OCI-LY3 (cell line): ENCODE data around the gene TAF3.

Experiments
- H2AFZ ChIP-seq: fragments of 200-600, 300-600 bp; shearing (Covaris generic); 2 replicates; pipeline ENCODE4 v1.6.0; 2014; ENCODE audit warnings: antibody characterized with exemption, low read depth, low read length
- H3K27ac ChIP-seq: fragments of 200-600, 300-600 bp; sonication (generic); 2 replicates; pipeline ENCODE4 v1.5.1; 2014; ENCODE audit warnings: mild to moderate bottlenecking, low read length, moderate library complexity, mixed read lengths
- H3K27me3 ChIP-seq: fragments of 200-600, 300-600 bp; sonication (generic); 2 replicates; pipeline ENCODE4 v1.6.1; 2014; ENCODE audit warnings: low read depth, low read length, mixed read lengths
- H3K36me3 ChIP-seq: fragments of 200-600, 300-600 bp; sonication (generic); replicated peaks from 2 replicates; pipeline ENCODE3; 2014; ENCODE audit warnings: low read depth, low read length, mixed read lengths
- H3K4me1 ChIP-seq: fragments of 300-600, 200-600 bp; sonication (generic); 2 replicates; pipeline ENCODE4 v1.6.1; 2014; ENCODE audit warnings: low read length, mixed read lengths
- H3K4me2 ChIP-seq: fragments of 200-600, 300-600 bp; sonication (generic); 2 replicates; pipeline ENCODE4 v1.6.1; 2014; ENCODE audit warnings: low read length, mixed read lengths
- H3K4me3 ChIP-seq: fragments of 300-600, 200-600 bp; sonication (generic); 2 replicates; pipeline ENCODE4 v1.5.1; 2014; ENCODE audit warnings: antibody characterized with exemption, mild to moderate bottlenecking, low read length, moderate library complexity
- H3K79me2 ChIP-seq: fragments of 300-600, 200-600 bp; shearing (Covaris generic); 2 replicates; pipeline ENCODE4 v1.6.1; 2014; ENCODE audit warnings: mild to moderate bottlenecking, low read length, mixed read lengths
- H3K9ac ChIP-seq: fragments of 300-600, 200-600 bp; shearing (Covaris generic); 2 replicates; pipeline ENCODE4 v1.6.0; 2014; ENCODE audit warnings: mild to moderate bottlenecking, low read length, moderate library complexity
- H3K9me3 ChIP-seq: fragments of 200-600, 300-600 bp; shearing (Covaris generic); 2 replicates; pipeline ENCODE4 v1.6.1; 2014; ENCODE audit warnings: low read length, mixed read lengths; ENCODE audit not compliant: insufficient read depth
- H4K20me1 ChIP-seq: fragments of 200-600, 300-600 bp; sonication (generic); 2 replicates; pipeline ENCODE4 v1.6.1; 2016; ENCODE audit warnings: low read length, mixed read lengths; ENCODE audit not compliant: insufficient read depth
- CTCF ChIP-seq: fragments of 200-600, 300-600 bp; sonication (generic); IDR thresholded peaks from 2 replicates; pipeline ENCODE4 v1.5.1; 2014; ENCODE audit warnings: antibody characterized with exemption, low read length, low read depth
- EZH2phosphoT487 ChIP-seq: fragments of 200-600 bp; shearing (Covaris generic); IDR thresholded peaks from 2 replicates; pipeline ENCODE4 v1.6.1; 2018; ENCODE audit warnings: antibody characterized with exemption, mixed run types, low read depth

The TAF3 gene

GRCh38 chr10:7901256-7901655, 83.0 kb downstream of the TAF3 start:
- H3K9me3 ChIP-seq, result no peaks in the 10 kb centered on the region
- no peak overlapping the region for H2AFZ ChIP-seq
- H3K4me1 ChIP-seq, result no peaks in the 10 kb centered on the region
- TF ChIP-seq CTCF (no peak), EZH2phosphoT487 (no peak)
- H4K20me1 ChIP-seq, result no peaks in the 10 kb centered on the region
- no peak overlapping the region for H3K4me3 ChIP-seq
- H3K4me2 ChIP-seq, result no peak overlapping the region
- H3K79me2 ChIP-seq, result no peaks in the 10 kb centered on the region
- no peaks in the 10 kb centered on the region for H3K27me3 ChIP-seq
- H3K9ac ChIP-seq, result no peak overlapping the region
- H3K27ac ChIP-seq, result no peak overlapping the region
- no peaks in the 10 kb centered on the region for H3K36me3 ChIP-seq

DNA sequence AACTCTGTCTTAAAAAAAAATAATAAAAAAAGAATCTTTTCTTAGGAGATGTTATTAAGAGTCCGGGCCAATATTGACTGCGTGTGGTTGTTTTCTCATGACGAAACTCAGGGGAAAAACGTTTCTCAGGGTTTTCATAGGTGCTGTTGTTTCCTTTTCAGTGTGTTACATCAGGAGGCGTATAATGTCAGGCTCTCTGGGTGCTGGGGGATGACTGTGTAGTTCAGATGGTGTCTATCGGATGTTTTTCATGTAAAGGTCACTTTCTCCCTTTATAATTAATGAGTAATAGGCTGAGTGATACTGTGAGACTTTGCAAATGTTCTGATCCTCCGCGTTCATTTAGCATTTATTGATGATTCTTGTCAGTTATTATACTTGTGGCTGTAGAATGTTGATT, 84.1 kb downstream of the TAF3 start:
- H3K36me3 ChIP-seq, result no peaks in the 10 kb centered on the region
- no peaks in the 10 kb centered on the region for H3K27me3 ChIP-seq
- TF ChIP-seq CTCF, result no peak
- no peak for TF ChIP-seq EZH2phosphoT487
- H4K20me1 ChIP-seq, result no peaks in the 10 kb centered on the region
- H3K9me3 ChIP-seq, result no peaks in the 10 kb centered on the region
- no peak overlapping the region for H3K27ac ChIP-seq
- H2AFZ ChIP-seq, result no peak overlapping the region
- no peaks in the 10 kb centered on the region for H3K79me2 ChIP-seq
- H3K9ac ChIP-seq, result no peak overlapping the region
- no peak overlapping the region for H3K4me3 ChIP-seq
- H3K4me1 ChIP-seq, result no peaks in the 10 kb centered on the region
- H3K4me2 ChIP-seq, result no peak overlapping the region

DNA sequence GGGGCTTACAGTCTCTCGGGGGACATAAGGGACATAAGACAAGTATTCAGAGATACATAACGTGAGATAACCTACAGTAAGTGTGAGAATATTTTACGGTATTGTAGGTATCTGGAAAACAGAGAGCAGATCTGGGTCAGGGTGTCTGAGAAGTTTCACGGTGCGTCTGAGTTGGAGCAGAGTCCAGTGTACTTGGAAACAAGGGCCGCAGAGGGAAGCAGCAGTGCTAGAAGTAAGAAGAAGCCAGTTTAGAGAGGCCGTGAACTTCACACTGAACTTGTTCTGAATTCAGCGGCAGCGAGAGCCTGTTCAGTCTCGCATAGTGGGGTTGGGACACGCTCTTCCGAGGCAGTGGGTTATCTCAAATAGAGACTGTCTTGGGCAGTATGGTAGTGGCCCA, 85.5 kb downstream of the TAF3 start:
- Histone ChIP-seq H3K27ac (no peak overlapping the region), H3K27me3 (no peaks in the 10 kb centered on the region), H4K20me1 (no peaks in the 10 kb centered on the region), H2AFZ (no peak overlapping the region), H3K4me1 (no peaks in the 10 kb centered on the region), H3K9ac (no peak overlapping the region), H3K9me3 (no peaks in the 10 kb centered on the region), H3K79me2 (no peaks in the 10 kb centered on the region), H3K4me2 (no peak overlapping the region), H3K4me3 (no peak overlapping the region), H3K36me3 (no peaks in the 10 kb centered on the region)
- no peak for TF ChIP-seq EZH2phosphoT487
- TF ChIP-seq CTCF, result no peak

- Histone ChIP-seq H2AFZ (no peak overlapping the region), H3K9ac (no peak overlapping the region), H3K27ac (no peak overlapping the region), H3K27me3 (no peaks in the 10 kb centered on the region), H3K4me3 (no peak overlapping the region), H3K79me2 (no peaks in the 10 kb centered on the region), H3K9me3 (no peaks in the 10 kb centered on the region), H3K4me2 (no peak overlapping the region), H3K36me3 (no peaks in the 10 kb centered on the region), H3K4me1 (no peaks in the 10 kb centered on the region), H4K20me1 (no peaks in the 10 kb centered on the region)
- TF ChIP-seq EZH2phosphoT487, result no peak
- no peak for TF ChIP-seq CTCF
Measured at GRCh38 chr10:7906128-7906527, 87.8 kb downstream of the TAF3 start.
